ENCODE measurements around the gene BFSP2. TPM values are rescaled to one million over a fixed set of nuclear protein-coding genes. Genes with fewer than 3 reads are reported as not detected.

The BFSP2 gene
- total and polyA plus RNA-seq, 2 of the 13 experiments (the other 11 are each of a cell fraction or from before 2014, with no cell fraction given) = not detected

- Histone ChIP-seq H4K20me1 (ENCODE audit: insufficient read depth, low read length) (no peaks in the 10 kb centered on the region), H3K36me3 (replicated peaks in 1 of 2; ENCODE audit: control insufficient read depth in 1 of 2, insufficient read depth in 2 of 2, low read length in 2 of 2) (no peaks in the 10 kb centered on the region), H3K79me2 (ENCODE audit: insufficient read depth, low read length) (no peaks in the 10 kb centered on the region), H3K27me3 (ENCODE audit: control insufficient read depth in 1 of 2, insufficient read depth in 2 of 2, low read length in 2 of 2) (peaks cover 2 to 6% of the 10 kb centered on the region in 2 experiments; a peak in 3 of 5 replicates), H3K9ac (ENCODE audit: insufficient read depth, low read depth, low read length) (no peak overlapping the region), H2AFZ (ENCODE audit: low read length) (no peak overlapping the region), H3K4me1 (ENCODE audit: insufficient read depth, low read length) (peaks cover 11% of the 10 kb centered on the region), H3K9me3 (ENCODE audit: low read length) (no peaks in the 10 kb centered on the region), H3K4me2 (ENCODE audit: low read depth, low read length) (no peak overlapping the region), H3K27ac (ENCODE audit: extremely low read length, insufficient read depth, low read length) (no peak overlapping the region), H3K4me3 (replicated peaks in 1 of 3; ENCODE audit: insufficient read depth in 1 of 3, low read depth in 2 of 3, low read length in 3 of 3) (no peak overlapping the region)
- DNase-seq (ENCODE audit: low spot score) = no peak
- TF ChIP-seq ESRRA (CRISPR knock-in tag; IDR thresholded peaks at IDR 0.05; ENCODE audit: low read depth) (no peak), MAFF (IDR thresholded peaks at IDR 0.05; ENCODE audit: low read depth, low read length) (no peak), NR2F6 (IDR thresholded peaks at IDR 0.05) (no peak), NR2F6 (CRISPR knock-in tag; IDR thresholded peaks at IDR 0.05) (no peak), ZNF556 (CRISPR knock-in tag; IDR thresholded peaks at IDR 0.05; ENCODE audit: borderline replicate concordance) (no peak), EEA1 (CRISPR knock-in tag; IDR thresholded peaks at IDR 0.05; ENCODE audit: borderline replicate concordance) (no peak), ZNF543 (CRISPR knock-in tag; IDR thresholded peaks at IDR 0.05) (no peak), POLR2G (IDR thresholded peaks at IDR 0.05; ENCODE audit: low read depth, low read length) (no peak), DNMT3B (CRISPR knock-in tag; conservative IDR thresholded peaks at IDR 0.05) (no peak), FOXK1 (CRISPR knock-in tag; IDR thresholded peaks at IDR 0.05; ENCODE audit: borderline replicate concordance, low read depth) (no peak), ZFP62 (CRISPR knock-in tag; IDR thresholded peaks at IDR 0.05) (no peak), ZNF772 (CRISPR knock-in tag; IDR thresholded peaks at IDR 0.05) (no peak), ZBTB33 (CRISPR knock-in tag; IDR thresholded peaks at IDR 0.05) (no peak), RFX5 (IDR thresholded peaks at IDR 0.05; ENCODE audit: low read depth, low read length) (no peak), MTF1 (CRISPR knock-in tag; IDR thresholded peaks at IDR 0.05) (no peak), GZF1 (CRISPR knock-in tag; IDR thresholded peaks at IDR 0.05) (no peak), KDM5A (IDR thresholded peaks at IDR 0.05; ENCODE audit: borderline replicate concordance, low read length) (no peak), ZNF782 (CRISPR knock-in tag; IDR thresholded peaks at IDR 0.05; ENCODE audit: borderline replicate concordance) (no peak), ZNF879 (CRISPR knock-in tag; IDR thresholded peaks at IDR 0.05) (no peak)
- TF ChIP-seq, protein P1, sequence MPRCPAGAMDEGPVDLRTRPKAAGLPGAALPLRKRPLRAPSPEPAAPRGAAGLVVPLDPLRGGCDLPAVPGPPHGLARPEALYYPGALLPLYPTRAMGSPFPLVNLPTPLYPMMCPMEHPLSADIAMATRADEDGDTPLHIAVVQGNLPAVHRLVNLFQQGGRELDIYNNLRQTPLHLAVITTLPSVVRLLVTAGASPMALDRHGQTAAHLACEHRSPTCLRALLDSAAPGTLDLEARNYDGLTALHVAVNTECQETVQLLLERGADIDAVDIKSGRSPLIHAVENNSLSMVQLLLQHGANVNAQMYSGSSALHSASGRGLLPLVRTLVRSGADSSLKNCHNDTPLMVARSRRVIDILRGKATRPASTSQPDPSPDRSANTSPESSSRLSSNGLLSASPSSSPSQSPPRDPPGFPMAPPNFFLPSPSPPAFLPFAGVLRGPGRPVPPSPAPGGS (CRISPR knock-in tag; IDR thresholded peaks at IDR 0.05) = no peak
- TF ChIP-seq, protein P2, sequence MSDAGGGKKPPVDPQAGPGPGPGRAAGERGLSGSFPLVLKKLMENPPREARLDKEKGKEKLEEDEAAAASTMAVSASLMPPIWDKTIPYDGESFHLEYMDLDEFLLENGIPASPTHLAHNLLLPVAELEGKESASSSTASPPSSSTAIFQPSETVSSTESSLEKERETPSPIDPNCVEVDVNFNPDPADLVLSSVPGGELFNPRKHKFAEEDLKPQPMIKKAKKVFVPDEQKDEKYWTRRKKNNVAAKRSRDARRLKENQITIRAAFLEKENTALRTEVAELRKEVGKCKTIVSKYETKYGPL (CRISPR knock-in tag; IDR thresholded peaks at IDR 0.05) = no peak
- CTCF ChIA-PET (ENCODE audit: low intra/inter-chr PET ratio, low total read pairs) = no interaction called here
- FAIRE-seq = no peak
- no TSS peak for BruUV-seq (replicated peaks)
- intact Hi-C loops (cut with micrococcal nuclease; ENCODE audit: unreplicated experiment) (no loop called here), in situ Hi-C loops (cut with HindIII; ENCODE audit: extremely low pct_ligation_motif_present, low pct_unique_long_range_greater_than_20kb) (loop anchor here (25.0 kb wide), 1 partner anchor 857 kb away; no protein-coding TSS in a partner anchor)
- 15% methylated on average over 7 of the region's 7 CpGs for WGBS (ENCODE audit: low lambda C conversion rate)
- POLR2A ChIA-PET = no interaction called here
- no peak for ATAC-seq
These were observed 6.0 kb upstream of the BFSP2 start for GRCh38 chr3:133393691-133394474.
